Endodermal cell (in vitro differentiated cells): Measurements from ENCODE around the gene TSTD2. TPM values are rescaled to one million over a fixed set of nuclear protein-coding genes. Genes with fewer than 3 reads are reported as not detected.

Experiments
- DNase-seq: peaks from one replicate; pipeline ENCODE4 v3.0.0-alpha.2; 2017
- H3K27ac ChIP-seq: 2 replicates; pipeline ENCODE4 v1.5.1; 2013; ENCODE audit warnings: mild to moderate bottlenecking, low read depth, low read length, moderate library complexity
- H3K27me3 ChIP-seq: 2 replicates; pipeline ENCODE4 v1.6.1; 2013; ENCODE audit warnings: mild to moderate bottlenecking, low read length, moderate library complexity; ENCODE audit not compliant: insufficient read depth, control insufficient read depth, poor library complexity, severe bottlenecking
- H3K36me3 ChIP-seq: 2 replicates; pipeline ENCODE4 v1.7.0; 2013; ENCODE audit warnings: mild to moderate bottlenecking, low read length, moderate library complexity; ENCODE audit not compliant: control insufficient read depth, insufficient read depth
- H3K4me1 ChIP-seq: one replicate; pipeline ENCODE4 v1.7.0; 2013; ENCODE audit warnings: low read length; ENCODE audit not compliant: control insufficient read depth, insufficient read depth
- H3K4me3 ChIP-seq: 2 replicates; pipeline ENCODE4 v1.5.1; 2013; ENCODE audit warnings: mild to moderate bottlenecking, low read length, moderate library complexity
- H3K9ac ChIP-seq: 2 replicates; pipeline ENCODE4 v1.6.1; 2013; ENCODE audit warnings: mild to moderate bottlenecking, low read length, moderate library complexity; ENCODE audit not compliant: poor library complexity, severe bottlenecking; ENCODE audit errors: extremely low read depth
- H3K9me3 ChIP-seq: 2 replicates; pipeline ENCODE4 v1.6.1; 2013; ENCODE audit warnings: mild to moderate bottlenecking, low read length, moderate library complexity; ENCODE audit not compliant: control insufficient read depth
- H3K27ac Mint-ChIP-seq: 2 replicates; pipeline ENCODE4 v1.8.0; 2020; ENCODE audit warnings: mixed read lengths
- H3K27me3 Mint-ChIP-seq: 2 replicates; pipeline ENCODE4 v1.8.0; 2021; ENCODE audit warnings: mild to moderate bottlenecking, mixed read lengths; ENCODE audit not compliant: insufficient read depth
- H3K36me3 Mint-ChIP-seq: 2 replicates; pipeline ENCODE4 v1.8.0; 2020; ENCODE audit warnings: low read depth, mixed read lengths
- H3K4me1 Mint-ChIP-seq: 2 replicates; pipeline ENCODE4 v1.8.0; 2020; ENCODE audit warnings: mixed read lengths
- H3K4me3 Mint-ChIP-seq: 2 replicates; pipeline ENCODE4 v1.8.0; 2020; ENCODE audit warnings: mild to moderate bottlenecking, moderate library complexity, mixed read lengths
- H3K9me3 Mint-ChIP-seq: 2 replicates; pipeline ENCODE4 v1.8.0; 2020; ENCODE audit warnings: mild to moderate bottlenecking, mixed read lengths
- CTCF ChIP-seq: fragments of 200-600 bp; sonication (generic); conservative IDR thresholded peaks from 2 replicates; pipeline ENCODE4 v1.5.0; 2021; ENCODE audit warnings: antibody characterized with exemption, mild to moderate bottlenecking
- WGBS, 2 experiments: methylation state at CpG; one replicate each; pipeline versions ENCODE4 v1.1.5 to v1.1.7; 2013; ENCODE audit warnings: missing lambda C conversion rate in 2 of 2, mixed read lengths in 1 of 2; ENCODE audit not compliant: insufficient coverage in 1 of 2, insufficient read length in 1 of 2; 5-methylcytosine and 5-hydroxymethylcytosine counted together
- total RNA-seq, 2 donors: library from RNA; stranded (reverse); fragmentation: NEBNext Ultra II Directional in 1 of 2; extraction: Animal tissue kit (Norgen Biotek cat#: 25700) in 1 of 2; gene quantifications; 2 replicates in 1 of 2; 3 replicates in 1 of 2; pipeline ENCODE4 v1.2.1, GENCODE V29; 2021

TSTD2 gene
- total RNA-seq, 2 donors from 2014 or later, result 23.0 TPM

DNA sequence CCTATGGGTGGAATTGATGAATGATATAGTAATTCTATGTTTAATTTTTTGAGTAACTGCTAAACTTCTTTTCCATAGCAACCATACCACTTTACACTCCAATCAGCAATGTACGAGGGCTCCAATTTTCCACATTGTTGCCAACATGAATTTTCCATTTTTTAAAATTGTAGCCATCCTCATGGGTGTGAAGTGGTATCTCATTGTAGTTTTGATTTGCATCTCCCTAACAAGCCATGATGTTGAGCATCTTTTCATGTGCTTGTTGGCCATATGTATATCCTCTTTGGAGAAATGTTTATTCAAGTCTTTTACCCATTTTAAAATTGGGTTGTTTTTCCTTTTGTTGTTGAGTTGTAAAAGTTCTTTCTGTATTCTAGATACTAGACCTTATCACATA, 82.8 kb downstream of the TSTD2 start:
- Histone ChIP-seq H3K4me1 (no peaks in the 10 kb centered on the region), H3K9ac (no peak overlapping the region), H3K4me3 (no peak overlapping the region), H3K27me3 (no peaks in the 10 kb centered on the region), H3K36me3 (peaks cover 7% of the 10 kb centered on the region), H3K27ac (no peak overlapping the region), H3K9me3 (no peaks in the 10 kb centered on the region)
- no peak for DNase-seq
- 93% methylated on average over 1 of the region's 1 CpG; no CpG with 5 or more reads in 1 of the 2 experiments for WGBS, 2 experiments
- Mint-ChIP-seq H3K36me3 (peaks cover 12% of the 10 kb centered on the region), H3K4me3 (no peak overlapping the region), H3K4me1 (no peaks in the 10 kb centered on the region), H3K27me3 (no peaks in the 10 kb centered on the region), H3K27ac (no peak overlapping the region), H3K9me3 (no peaks in the 10 kb centered on the region)
- no peak for TF ChIP-seq CTCF

Other genes with a start within 250 kb of the TSTD2 start
- 10 to 100 TPM; 25.9 to 31.9 TPM for gene TDRD7, start 221.3 kb downstream of the TSTD2 start, total RNA-seq
- 1 to 10 TPM; 3.6 to 7.1 TPM for gene TMOD1, start 131.7 kb downstream of the TSTD2 start, total RNA-seq
- gene NCBP1, start 453 bp upstream of the TSTD2 start, total RNA-seq, result 10 to 100 TPM; 47.0 to 51.7 TPM
- 1 to 10 TPM; 4.9 to 7.3 TPM for gene XPA, start 64.0 kb upstream of the TSTD2 start, total RNA-seq
- gene FOXE1, start 219.9 kb upstream of the TSTD2 start, total RNA-seq, result not detected